ENCODE data around the gene SEMA6D. TPM values are rescaled to one million over a fixed set of nuclear protein-coding genes. Genes with fewer than 3 reads are reported as not detected.
"Not testable (repeated sequence)": the region's sequence is repeated elsewhere in the genome, so short reads cannot be mapped to it uniquely, and the experiment has no call there.

SEMA6D gene
- total RNA-seq, 4 donors from 2014 or later = 9.3 to 17.7 (median 14.3) TPM

- no peak for DNase-seq
- H3K4me3 ChIP-seq (replicated peaks in 1 of 3) = no peak overlapping the region
- no peaks in the 10 kb centered on the region for H3K9me3 ChIP-seq
- 88 to 89% methylated on average over 2 of the region's 2 CpGs for WGBS, 2 donors
- H3K4me1 ChIP-seq = peaks cover 1 to 19% of the 10 kb centered on the region in 2 donors
- no peak overlapping the region for H3K27ac ChIP-seq
- TF ChIP-seq CTCF (IDR thresholded peaks at IDR 0.05) (no peak), POLR2A (IDR thresholded peaks at IDR 0.05) (no peak)
- H3K27me3 ChIP-seq = no peaks in the 10 kb centered on the region
- intact Hi-C loops (cut with DNase I) = no loop called here
- H3K36me3 ChIP-seq = no peaks in the 10 kb centered on the region
Measured at GRCh38 chr15:47733085-47733484, 15.8 kb downstream of the SEMA6D start.

- TF ChIP-seq POLR2A (IDR thresholded peaks at IDR 0.05) (no peak), CTCF (IDR thresholded peaks at IDR 0.05) (no peak)
- Histone ChIP-seq H3K27ac (no peak overlapping the region), H3K36me3 (no peaks in the 10 kb centered on the region), H3K27me3 (no peaks in the 10 kb centered on the region), H3K4me3 (replicated peaks in 1 of 3) (no peak overlapping the region), H3K4me1 (peaks cover 0 to 22% of the 10 kb centered on the region in 2 donors), H3K9me3 (no peaks in the 10 kb centered on the region)
- no peak for DNase-seq
- 73 to 77% methylated on average over 3 of the region's 3 CpGs for WGBS, 2 donors
- intact Hi-C loops (cut with DNase I) = no loop called here
Measured at GRCh38 chr15:47736143-47736786, 19.0 kb downstream of the SEMA6D start.

GRCh38 chr15:47737477-47737876 is 20.2 kb downstream of the SEMA6D start:
- no peak for DNase-seq
- Histone ChIP-seq H3K27ac (no peak overlapping the region), H3K36me3 (no peaks in the 10 kb centered on the region), H3K4me1 (peaks cover 0 to 30% of the 10 kb centered on the region in 2 donors), H3K9me3 (no peaks in the 10 kb centered on the region), H3K4me3 (replicated peaks in 1 of 3) (no peak overlapping the region), H3K27me3 (no peaks in the 10 kb centered on the region)
- no peak for TF ChIP-seq CTCF (IDR thresholded peaks at IDR 0.05)
- no peak for TF ChIP-seq POLR2A (IDR thresholded peaks at IDR 0.05)
- 83 to 88% methylated on average over 2 of the region's 2 CpGs for WGBS, 2 donors
- intact Hi-C loops (cut with DNase I) = no loop called here

GRCh38 chr15:47738144-47738825 is 21.0 kb downstream of the SEMA6D start:
- H3K4me1 ChIP-seq = peaks cover 0 to 33% of the 10 kb centered on the region in 2 donors
- intact Hi-C loops (cut with DNase I) = not testable (repeated sequence)
- WGBS, 2 donors = 84 to 85% methylated on average over 4 of the region's 4 CpGs

GRCh38 chr15:47741082-47741481 is 23.8 kb downstream of the SEMA6D start:
- 94 to 98% methylated on average over 4 of the region's 4 CpGs for WGBS, 2 donors
- Histone ChIP-seq H3K27ac (no peak overlapping the region), H3K36me3 (no peaks in the 10 kb centered on the region), H3K9me3 (no peaks in the 10 kb centered on the region), H3K4me1 (peaks cover 0 to 29% of the 10 kb centered on the region in 2 donors), H3K4me3 (replicated peaks in 1 of 3) (no peak overlapping the region), H3K27me3 (no peaks in the 10 kb centered on the region)
- DNase-seq = no peak
- TF ChIP-seq POLR2A (IDR thresholded peaks at IDR 0.05) = no peak
- no peak for TF ChIP-seq CTCF (IDR thresholded peaks at IDR 0.05)
- intact Hi-C loops (cut with DNase I) = no loop called here

More at GRCh38 chr15:47738144-47738825, 21.0 kb downstream of the SEMA6D start:
- not testable (repeated sequence) for H3K27me3 ChIP-seq; H3K27ac ChIP-seq; H3K36me3 ChIP-seq; DNase-seq; H3K4me3 ChIP-seq (replicated peaks in 1 of 3); H3K9me3 ChIP-seq
